ENCODE data around the gene OR10H4.

GRCh38 chr19:15919243-15919642 lies 29.6 kb upstream of the OR10H4 start:
- no peak for TF ChIP-seq POLR2A (IDR thresholded peaks at IDR 0.05)
- no peak for TF ChIP-seq CTCF (IDR thresholded peaks at IDR 0.05)

Data from lower leg skin (tissue), 3 donors.